Measurements from ENCODE around the gene SASH1. TPM values are rescaled to one million over a fixed set of nuclear protein-coding genes. Genes with fewer than 3 reads are reported as not detected.

The SASH1 gene
- total RNA-seq, 1 experiment from 2014 or later, result 33.2 TPM

GRCh38 chr6:148528292-148528691 lies 185.7 kb downstream of the SASH1 start:
- no peak overlapping the region for H4K8ac ChIP-seq (replicated peaks; ENCODE audit: insufficient read length, low read depth, low read length)
- Mint-ChIP-seq H3K4me1 (peaks cover 23 to 26% of the 10 kb centered on the region in 2 experiments), H3K27ac (peak overlapping the region in 2 of 3 experiments; percentile 64 to 65; a peak in 3 of 7 replicates), H3K9me3 (0 out of 5 replicates have a peak, but pooled peaks cover 0 to 2% of the 10 kb centered on the region in 2 experiments), H3K4me3 (no peak overlapping the region), H3K27me3 (ENCODE audit: low read depth) (no peaks in the 10 kb centered on the region), H3K36me3 (ENCODE audit: insufficient read depth in 1 of 3, low read depth in 3 of 3) (peaks cover 47 to 66% (median 62%) of the 10 kb centered on the region in 3 experiments)
- no peak overlapping the region for H2AFZ ChIP-seq (ENCODE audit: low read length)
- H4K5ac ChIP-seq (ENCODE audit: insufficient read length, low read depth, low read length), result no peak overlapping the region
- H3T11ph ChIP-seq (ENCODE audit: low read length), result no peak overlapping the region
- no peak for DNase-seq
- H3K9me3 ChIP-seq (ENCODE audit: control insufficient read depth, low read depth, low read length), result no peaks in the 10 kb centered on the region
- H2BK15ac ChIP-seq (ENCODE audit: low read depth, low read length), result no peak overlapping the region
- no peaks in the 10 kb centered on the region for H3K23me2 ChIP-seq (ENCODE audit: insufficient read length, low read depth, low read length, poor library complexity, severe bottlenecking)
- H4K20me1 ChIP-seq (ENCODE audit: control insufficient read depth, insufficient read depth, insufficient read length), result no peaks in the 10 kb centered on the region
- H3K27me3 ChIP-seq (ENCODE audit: insufficient read depth, low read length), result no peaks in the 10 kb centered on the region
- H3K79me1 ChIP-seq (ENCODE audit: insufficient read depth, low read depth, low read length, poor library complexity, severe bottlenecking), result no peaks in the 10 kb centered on the region
- TF ChIP-seq CTCF (conservative IDR thresholded peaks at IDR 0.05), result peak; percentile 33; the same call in 1 of the 3 replicates
- no peak overlapping the region for H4K91ac ChIP-seq (ENCODE audit: insufficient read length, low read depth, low read length)
- no peak overlapping the region for H2BK120ac ChIP-seq (ENCODE audit: low read depth, low read length, poor library complexity, severe bottlenecking)
- H3K79me2 ChIP-seq (ENCODE audit: insufficient read depth, low read length), result no peaks in the 10 kb centered on the region
- H2BK12ac ChIP-seq (ENCODE audit: insufficient read length, low read depth, low read length), result no peak overlapping the region
- H3K27ac ChIP-seq (ENCODE audit: insufficient read length, low read depth, low read length), result no peak overlapping the region
- no peak overlapping the region for H3K14ac ChIP-seq (ENCODE audit: insufficient read depth, low read length)
- H3K4me2 ChIP-seq (ENCODE audit: insufficient read depth, insufficient read length, low read length), result no peak overlapping the region
- H3K23ac ChIP-seq (ENCODE audit: insufficient read length, low read depth, low read length), result no peak overlapping the region
- H3K4me1 ChIP-seq (ENCODE audit: insufficient read depth, low read length), result no peaks in the 10 kb centered on the region; the same call in 1 of the 2 replicates
- H3K56ac ChIP-seq (ENCODE audit: insufficient read length, low read depth, low read length), result no peak overlapping the region
- H2BK5ac ChIP-seq (ENCODE audit: insufficient read length, low read length), result no peak overlapping the region
- no CpG with 5 or more reads among the region's 5 CpGs for WGBS (ENCODE audit: extremely low coverage, insufficient read length, low lambda C conversion rate)
- H3K9ac ChIP-seq (ENCODE audit: extremely low read depth, insufficient read length, low read length), result no peak overlapping the region
- no peak overlapping the region for H2BK20ac ChIP-seq (ENCODE audit: low read depth, low read length, poor library complexity, severe bottlenecking)
- no peak overlapping the region for H3K18ac ChIP-seq (ENCODE audit: insufficient read length, low read depth, low read length)
- no peak overlapping the region for H3K4ac ChIP-seq (ENCODE audit: low read depth, low read length)
- no peak overlapping the region for H2AK5ac ChIP-seq (ENCODE audit: insufficient read length, low read length)
